Measurements from ENCODE around the gene SMIM29.
A peak's percentile ranks its signal among the peaks of the same experiment; 100 is the strongest.

Gene SMIM29

GRCh38 chr6:34240329-34241248, 8.2 kb downstream of the SMIM29 start:
- no peak for DNase-seq

- no peak for DNase-seq
Observed at GRCh38 chr6:34239893-34240292, 8.9 kb downstream of the SMIM29 start.

- DNase-seq, result no peak
Observed at GRCh38 chr6:34239500-34239825, 9.3 kb downstream of the SMIM29 start.

GRCh38 chr6:34238585-34239499, 10.0 kb downstream of the SMIM29 start:
- no peak for DNase-seq

GRCh38 chr6:34237722-34238584, 10.9 kb downstream of the SMIM29 start:
- DNase-seq, result peak; percentile 83

GRCh38 chr6:34237316-34237721, 11.5 kb downstream of the SMIM29 start:
- peak; percentile 53 for DNase-seq

GRCh38 chr6:34236443-34237315, 12.1 kb downstream of the SMIM29 start, which contains the start of gene HMGA1:
Gene HMGA1 (plus strand): TSS chr6:34236873. CDS start chr6:34240781, 3,908 bp downstream.
- peak; percentile 94 for DNase-seq

GRCh38 chr6:34236131-34236442, 12.7 kb downstream of the SMIM29 start:
- DNase-seq, result peak; percentile 59

- peak; percentile 82 for DNase-seq
Observed at GRCh38 chr6:34235307-34236130, 13.3 kb downstream of the SMIM29 start.

GRCh38 chr6:34234667-34235306, 14.0 kb downstream of the SMIM29 start:
- DNase-seq, result no peak

- no peak for DNase-seq
Observed at GRCh38 chr6:34233867-34234266, 14.9 kb downstream of the SMIM29 start.

- no peak for DNase-seq
Observed at GRCh38 chr6:34232901-34233300, 15.9 kb downstream of the SMIM29 start.

GRCh38 chr6:34231566-34232336, 17.1 kb downstream of the SMIM29 start:
- DNase-seq, result no peak

GRCh38 chr6:34230653-34231371, 18.0 kb downstream of the SMIM29 start:
- no peak for DNase-seq

- no peak for DNase-seq
Observed at GRCh38 chr6:34229877-34230276, 18.9 kb downstream of the SMIM29 start.

- no peak for DNase-seq
Observed at GRCh38 chr6:34227761-34228421, 20.9 kb downstream of the SMIM29 start.

- DNase-seq, result no peak
Observed at GRCh38 chr6:34226731-34227586, 21.8 kb downstream of the SMIM29 start.
